Left forelimb (tissue), 1 donor: Measurements from ENCODE around the gene MYO1A.

Source experiments
- DNase-seq: peaks from one replicate; pipeline ENCODE4 v3.0.0-alpha.2; 2018; ENCODE audit warnings: low spot score

MYO1A gene

DNA sequence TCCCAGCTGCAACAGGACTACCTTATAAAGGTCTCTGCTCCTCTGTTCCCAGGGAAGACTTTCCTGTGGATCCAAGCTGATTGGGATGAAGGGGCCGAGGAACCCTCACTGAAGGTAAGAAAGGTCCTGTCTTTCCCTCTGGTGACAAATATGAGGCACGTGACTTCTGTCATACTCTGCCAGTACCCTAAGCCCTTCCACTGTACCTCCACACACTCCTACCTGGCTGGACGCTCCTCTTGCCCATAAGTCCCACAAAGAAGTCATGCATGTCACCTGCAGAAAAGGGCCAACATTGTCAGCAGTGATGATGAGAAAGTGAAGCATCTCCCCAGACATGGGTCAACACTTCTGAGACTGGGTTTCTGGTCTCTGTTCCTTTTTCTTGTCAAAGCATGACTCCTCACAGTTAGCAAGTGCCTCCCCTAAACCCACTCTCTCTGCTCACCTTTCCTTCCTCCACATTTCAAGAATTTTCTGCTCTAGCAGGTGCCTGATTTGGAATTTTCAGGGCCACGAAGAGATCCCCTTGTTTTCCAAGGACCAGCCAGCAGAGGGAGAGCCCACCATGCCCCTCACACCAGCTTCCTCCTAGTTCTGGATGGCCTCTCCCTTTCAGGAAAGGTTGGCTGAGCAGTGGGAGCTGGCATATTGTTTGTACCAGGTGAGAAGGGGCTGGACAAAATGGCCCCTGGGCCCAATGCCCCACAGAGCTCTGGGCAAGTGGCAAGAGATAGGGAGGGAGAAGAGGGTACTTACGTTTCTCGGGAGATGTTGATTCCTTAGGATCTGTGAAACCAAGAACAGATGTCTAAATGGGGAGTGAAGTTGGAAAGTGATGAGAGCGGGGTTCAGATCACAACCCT, 37.1 kb downstream of the MYO1A start:
- DNase-seq: no peak

- no peak for DNase-seq
Measured at GRCh38 chr12:57011438-57012424, 38.2 kb downstream of the MYO1A start.

DNA sequence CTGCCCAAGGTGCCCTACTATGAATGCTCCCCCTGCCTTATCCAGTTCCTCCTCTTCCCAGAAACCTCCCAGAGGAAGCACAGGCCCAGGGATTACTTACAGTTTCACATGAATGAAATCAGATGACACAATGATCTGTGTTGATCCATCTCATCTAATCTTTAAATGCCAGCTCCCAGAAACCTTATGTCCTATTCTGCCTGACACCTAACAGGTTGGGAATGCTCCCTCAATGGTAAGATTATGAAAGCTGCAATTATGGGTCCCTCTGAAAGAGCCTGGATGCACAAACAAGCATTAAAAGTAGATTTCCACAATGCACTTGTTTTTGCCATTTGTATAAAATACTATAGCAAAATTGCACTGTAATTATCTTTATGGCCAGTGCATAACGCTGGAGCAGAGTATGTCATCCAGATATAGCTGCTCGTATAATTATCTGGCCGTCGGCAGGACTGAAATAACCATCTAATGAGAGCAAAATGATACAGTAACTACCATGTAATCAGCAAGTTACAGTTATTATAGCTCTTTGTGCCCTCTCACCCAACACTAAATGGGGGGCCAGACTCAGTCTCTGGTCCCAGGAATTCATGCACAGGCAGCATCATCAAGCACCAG, 39.2 kb downstream of the MYO1A start:
- no peak for DNase-seq

DNA sequence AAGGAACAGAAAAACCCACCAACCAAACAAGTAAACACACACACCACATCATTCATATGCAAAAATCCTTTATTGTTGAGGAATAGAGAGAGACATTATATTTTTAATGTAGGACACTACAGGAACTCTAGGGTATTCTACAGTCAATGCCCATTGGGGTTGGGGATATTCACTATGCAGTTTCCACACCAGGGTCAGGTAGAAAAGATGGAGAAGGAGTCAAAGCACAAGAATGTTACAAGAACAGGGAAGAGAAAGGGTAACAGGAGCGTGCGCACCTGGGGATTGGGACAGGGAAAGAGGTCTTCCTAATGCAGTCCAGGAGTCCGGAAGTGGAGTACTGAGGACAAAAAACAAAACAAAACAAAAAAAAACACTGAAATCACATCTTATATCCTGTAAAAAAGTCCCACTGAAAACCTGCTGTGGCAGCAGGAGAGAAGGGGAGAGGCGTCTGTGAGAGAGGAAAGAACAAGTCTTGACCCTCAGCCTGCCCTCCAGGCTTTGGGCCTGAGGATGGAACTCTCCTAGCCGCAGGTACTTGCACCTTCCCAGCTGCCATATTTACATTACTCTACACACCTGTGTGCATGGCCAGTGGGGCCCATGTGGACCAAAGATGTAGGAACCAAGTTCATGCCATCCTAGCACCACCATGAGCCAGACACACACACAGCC, 39.8 kb downstream of the MYO1A start:
- no peak for DNase-seq

DNA sequence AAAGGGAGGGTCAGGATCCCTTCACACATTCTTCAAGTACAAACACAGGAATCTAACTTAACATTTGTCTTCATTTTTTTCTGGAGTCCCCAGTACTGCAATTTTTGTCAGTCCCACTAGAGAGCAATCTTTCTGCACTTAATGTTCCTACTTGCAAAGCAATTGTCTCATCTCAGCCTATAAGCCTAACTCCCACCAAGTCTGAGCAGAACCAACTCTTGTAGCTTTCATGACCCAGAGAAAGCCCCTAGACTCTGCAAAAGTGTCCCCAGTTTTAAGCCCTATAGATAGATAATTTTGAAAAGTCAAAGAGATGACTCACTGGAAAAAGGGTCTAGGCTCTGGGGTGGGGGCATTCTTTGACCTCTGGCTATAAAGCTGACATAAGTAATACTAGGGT, 41.8 kb downstream of the MYO1A start:
- DNase-seq: no peak

- no peak for DNase-seq
Measured at GRCh38 chr12:57006809-57007475, 43.0 kb downstream of the MYO1A start.

DNA sequence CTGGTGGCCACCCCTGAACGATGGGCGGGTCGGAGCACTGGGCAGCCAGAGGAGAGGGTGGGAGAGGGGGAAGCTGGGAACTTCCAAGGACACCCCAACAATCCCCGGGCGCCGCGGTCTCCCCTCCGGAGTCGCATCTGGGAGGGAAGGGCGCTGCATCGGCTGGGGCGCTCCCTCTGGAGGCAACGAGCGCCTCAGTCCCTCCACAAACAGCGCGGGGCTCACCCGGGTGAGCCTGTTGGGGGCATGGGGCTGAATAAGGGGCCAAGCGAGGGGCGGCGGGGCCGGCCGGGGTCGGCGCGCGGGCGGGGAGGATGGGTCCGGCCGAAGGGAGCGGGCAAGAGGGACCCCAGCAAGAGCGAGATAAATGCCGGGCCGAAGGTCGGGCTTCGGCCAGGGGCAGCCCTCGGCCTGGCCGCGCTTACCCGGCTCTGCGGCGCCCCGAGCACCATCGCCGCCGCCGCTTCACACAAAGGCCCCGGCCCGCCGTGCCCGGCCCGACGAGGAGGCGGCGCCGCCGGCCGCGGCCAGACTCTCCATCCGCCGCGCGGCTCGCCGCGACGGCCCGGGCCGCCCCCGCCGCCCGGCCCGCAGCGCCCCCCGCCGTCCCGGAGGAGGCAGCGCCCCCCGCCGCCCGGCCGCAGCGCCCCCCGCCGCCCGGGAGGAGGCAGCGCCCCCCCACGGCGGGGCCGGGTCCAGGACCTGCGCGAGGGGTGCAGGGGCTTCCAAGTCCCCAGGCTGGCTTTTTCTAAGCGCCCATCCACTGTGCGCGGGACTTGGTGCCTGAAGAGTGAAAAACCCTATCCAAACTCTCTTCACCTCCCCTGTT, 43.7 kb downstream of the MYO1A start, which contains the start of gene ZBTB39:
TSS of gene ZBTB39 (minus strand) at position 567 of the 829 bp plus-strand sequence. CDS start 1,629 bp downstream, outside the sequence.
- peak; percentile 84 for DNase-seq

DNA sequence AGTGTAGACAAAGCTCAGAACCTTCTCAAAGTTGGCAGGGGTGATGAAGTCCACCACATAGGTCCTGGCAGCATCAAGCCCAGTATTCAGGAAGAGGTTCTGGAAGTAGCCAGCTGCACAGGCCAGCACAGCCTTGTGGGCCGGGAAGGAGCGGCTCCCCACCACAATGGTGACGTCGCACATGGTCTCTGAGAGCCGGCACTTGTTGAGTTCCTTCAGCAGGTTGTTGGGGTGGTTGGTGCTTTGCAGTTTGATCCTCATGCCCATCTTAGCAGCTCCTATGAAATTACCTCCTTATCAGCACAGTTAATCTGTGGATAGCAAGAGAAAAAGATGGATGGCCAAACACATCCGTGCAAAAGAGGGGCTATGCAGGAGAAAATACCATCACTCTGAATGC, 45.3 kb downstream of the MYO1A start:
- DNase-seq: no peak

- no peak for DNase-seq
Measured at GRCh38 chr12:57003395-57003794, 46.5 kb downstream of the MYO1A start.

DNA sequence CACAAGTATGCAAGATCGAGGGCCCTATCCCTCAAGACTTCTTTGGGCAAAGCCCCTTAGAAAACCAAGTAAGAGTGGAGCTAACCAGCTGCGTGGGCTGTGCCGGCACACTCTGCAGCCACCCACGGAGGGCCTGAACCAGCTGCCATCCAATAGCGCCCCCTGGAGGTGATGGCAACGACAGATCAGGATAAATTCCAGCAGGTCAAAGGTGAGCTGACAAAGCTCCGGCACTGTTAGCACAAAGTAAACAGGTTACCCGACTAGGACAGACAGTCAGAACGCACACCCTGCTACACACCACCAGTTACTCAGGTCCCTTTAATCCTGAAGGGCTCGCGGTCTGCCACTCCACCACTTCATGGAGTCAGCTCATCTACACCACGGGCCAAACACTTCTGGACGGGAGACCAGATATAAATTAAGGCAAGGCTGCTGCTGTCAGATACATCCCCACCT, 48.5 kb downstream of the MYO1A start:
- DNase-seq: no peak

GRCh38 chr12:57000393-57000792, 49.5 kb downstream of the MYO1A start:
- no peak for DNase-seq

- DNase-seq: no peak
Measured at GRCh38 chr12:56999456-56999855, 50.5 kb downstream of the MYO1A start.

DNA sequence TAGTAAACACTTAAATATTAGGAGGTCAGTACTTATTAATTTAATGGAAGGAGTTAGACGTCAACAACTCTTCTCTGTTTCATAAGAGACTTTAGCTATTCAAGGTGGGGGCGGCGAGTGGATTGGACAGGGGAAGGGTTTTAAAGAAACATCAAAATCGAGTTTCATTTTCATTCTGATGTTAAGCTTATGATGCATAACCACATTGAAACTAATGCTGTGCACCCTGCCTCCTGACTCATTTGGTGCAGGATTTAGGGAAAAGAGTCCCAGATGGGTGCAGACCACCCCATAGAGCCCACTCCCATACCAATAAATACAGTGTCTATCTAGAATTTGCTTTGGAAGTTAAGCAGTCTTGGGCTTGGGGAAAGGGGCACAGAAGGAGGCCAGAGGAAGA, 50.9 kb downstream of the MYO1A start:
- DNase-seq: no peak

GRCh38 chr12:56998316-56998715, 51.6 kb downstream of the MYO1A start:
- DNase-seq: no peak

DNA sequence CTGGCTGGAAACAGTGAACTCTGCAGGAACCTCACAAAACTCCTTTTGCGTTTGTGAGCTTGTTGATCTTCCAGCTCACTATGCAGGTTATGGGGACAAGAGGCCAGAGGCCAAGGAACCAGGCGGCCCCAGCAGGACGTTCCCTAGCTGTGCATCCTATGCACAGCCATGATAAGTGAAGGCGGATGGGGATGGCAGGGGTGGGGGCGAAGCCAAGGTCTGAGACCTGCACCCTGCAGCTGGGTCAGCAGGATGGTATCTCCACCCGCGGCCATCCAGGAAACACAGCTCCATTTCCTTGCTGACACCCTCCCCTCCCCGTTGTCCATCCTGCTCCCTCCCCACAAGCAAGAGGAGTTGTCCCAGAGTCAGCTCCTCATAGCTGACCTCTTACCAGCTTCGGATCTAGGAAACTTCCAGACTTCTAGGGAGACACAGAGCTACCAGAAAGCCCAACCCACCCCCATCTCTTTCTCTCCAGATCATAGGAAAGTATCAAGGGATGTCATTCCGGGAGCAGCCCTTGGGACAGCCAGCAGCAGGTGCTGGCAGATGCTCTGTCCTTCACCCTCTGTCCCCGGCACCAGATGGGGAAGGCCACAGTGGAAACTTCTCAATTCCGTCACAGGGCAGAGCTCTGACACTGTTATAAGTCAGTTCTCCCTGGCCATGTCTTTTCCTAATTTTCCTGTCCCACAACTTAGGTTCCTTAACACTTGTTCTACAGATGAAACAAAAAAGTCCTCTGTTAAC, 53.0 kb downstream of the MYO1A start:
- no peak for DNase-seq

GRCh38 chr12:56995930-56996496, 53.9 kb downstream of the MYO1A start:
- DNase-seq: no peak

DNA sequence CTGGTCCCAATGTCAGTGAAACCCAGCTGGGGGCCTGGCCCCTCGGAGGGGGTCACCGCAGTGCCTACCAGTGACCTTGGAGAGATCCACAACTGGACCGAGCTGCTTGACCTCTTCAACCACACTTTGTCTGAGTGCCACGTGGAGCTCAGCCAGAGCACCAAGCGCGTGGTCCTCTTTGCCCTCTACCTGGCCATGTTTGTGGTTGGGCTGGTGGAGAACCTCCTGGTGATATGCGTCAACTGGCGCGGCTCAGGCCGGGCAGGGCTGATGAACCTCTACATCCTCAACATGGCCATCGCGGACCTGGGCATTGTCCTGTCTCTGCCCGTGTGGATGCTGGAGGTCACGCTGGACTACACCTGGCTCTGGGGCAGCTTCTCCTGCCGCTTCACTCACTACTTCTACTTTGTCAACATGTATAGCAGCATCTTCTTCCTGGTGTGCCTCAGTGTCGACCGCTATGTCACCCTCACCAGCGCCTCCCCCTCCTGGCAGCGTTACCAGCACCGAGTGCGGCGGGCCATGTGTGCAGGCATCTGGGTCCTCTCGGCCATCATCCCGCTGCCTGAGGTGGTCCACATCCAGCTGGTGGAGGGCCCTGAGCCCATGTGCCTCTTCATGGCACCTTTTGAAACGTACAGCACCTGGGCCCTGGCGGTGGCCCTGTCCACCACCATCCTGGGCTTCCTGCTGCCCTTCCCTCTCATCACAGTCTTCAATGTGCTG, 54.6 kb downstream of the MYO1A start:
- no peak for DNase-seq

DNA sequence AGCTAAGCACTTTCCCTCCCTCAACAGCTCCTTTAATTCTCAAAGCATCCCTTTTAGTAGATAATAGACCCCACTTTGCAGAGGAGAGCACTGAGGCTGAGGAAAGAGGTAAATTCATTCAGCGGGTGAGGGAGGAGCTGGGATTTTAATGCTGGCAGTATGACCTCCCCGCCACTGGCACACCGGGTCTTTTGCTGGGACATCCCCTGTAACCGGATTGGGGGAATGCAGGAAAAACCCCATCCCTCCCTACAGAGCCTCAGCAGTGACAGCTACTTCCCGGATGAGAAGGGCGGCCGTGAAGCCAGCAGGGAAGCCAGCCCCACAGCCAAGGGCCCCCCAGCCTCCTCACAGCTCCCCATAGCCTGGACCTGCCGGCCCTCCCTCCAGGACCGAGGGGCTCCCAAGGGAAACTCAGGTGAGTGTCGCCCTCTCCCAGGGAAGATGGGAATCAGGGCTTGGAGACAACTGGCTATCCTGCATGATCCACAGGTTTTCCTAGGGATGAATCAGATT, 55.6 kb downstream of the MYO1A start:
- no peak for DNase-seq
